Measurements from ENCODE around the gene QKI.

Gene QKI

DNA sequence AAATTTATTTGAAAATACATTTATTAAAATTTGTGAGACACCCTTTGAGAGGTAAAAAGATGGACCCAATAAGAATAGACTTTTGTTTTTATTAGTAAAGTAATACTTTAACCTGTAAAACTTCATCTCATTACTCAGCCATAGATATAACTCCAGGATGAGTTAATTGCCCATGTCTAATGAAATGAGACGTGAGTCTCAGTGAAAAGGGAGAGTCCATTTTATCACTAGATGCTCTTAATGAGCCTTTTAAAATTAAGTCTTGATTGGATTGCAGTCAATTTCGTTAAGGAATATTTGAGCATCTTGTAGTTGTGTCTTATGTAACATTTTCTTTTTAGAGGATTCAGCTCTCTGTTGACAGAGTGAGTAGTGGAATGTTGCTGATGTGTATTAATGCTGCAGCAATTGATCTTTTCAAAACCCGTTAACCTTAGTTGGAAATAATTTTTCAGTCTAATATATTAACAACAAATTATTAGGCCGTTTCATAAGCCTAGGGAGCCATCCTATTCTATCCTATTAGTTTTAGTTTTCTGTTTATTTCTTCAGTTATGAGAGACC, 77.3 kb downstream of the QKI start:
- DNase-seq, result no peak

DNA sequence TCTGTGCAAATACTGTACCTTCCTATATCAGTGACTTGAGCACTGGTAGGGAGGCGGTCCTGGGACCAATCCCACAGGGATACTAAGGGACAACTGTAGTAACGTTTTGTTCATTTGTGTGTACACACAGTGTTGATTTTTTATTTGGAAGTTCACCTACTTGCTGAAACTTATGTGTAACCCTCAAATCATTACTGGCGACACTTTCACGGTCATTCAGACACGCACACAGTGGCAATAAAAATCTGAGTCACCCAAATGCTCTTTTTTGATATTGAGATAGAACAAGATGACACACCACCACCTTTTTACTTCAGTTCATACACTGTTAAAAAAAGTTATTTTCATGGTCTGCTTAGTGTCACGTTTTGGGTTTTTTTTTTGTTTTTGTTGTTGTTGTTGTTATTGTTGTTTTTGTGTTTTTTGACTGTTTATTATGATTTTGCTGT, 79.8 kb downstream of the QKI start:
- DNase-seq, result no peak

DNA sequence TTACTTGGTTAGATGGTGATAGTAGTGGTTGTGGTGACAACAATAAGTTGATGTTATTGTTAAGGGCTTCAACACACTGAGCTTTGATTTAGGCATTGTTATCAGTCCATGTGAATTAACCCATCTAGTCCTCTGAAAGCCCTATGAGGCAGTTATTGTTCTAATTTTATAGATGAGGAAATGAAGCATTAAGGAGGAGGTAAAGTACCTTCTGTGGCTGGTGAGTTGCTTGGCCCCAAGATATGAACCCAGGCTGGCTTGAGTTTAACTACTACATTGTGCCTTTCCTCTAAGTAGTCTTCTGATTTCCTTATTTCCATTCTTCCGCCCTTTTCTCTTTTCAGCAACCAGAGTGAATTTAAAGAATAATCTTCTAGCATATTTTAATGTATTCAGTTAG, 81.7 kb downstream of the QKI start:
- no peak for DNase-seq

DNA sequence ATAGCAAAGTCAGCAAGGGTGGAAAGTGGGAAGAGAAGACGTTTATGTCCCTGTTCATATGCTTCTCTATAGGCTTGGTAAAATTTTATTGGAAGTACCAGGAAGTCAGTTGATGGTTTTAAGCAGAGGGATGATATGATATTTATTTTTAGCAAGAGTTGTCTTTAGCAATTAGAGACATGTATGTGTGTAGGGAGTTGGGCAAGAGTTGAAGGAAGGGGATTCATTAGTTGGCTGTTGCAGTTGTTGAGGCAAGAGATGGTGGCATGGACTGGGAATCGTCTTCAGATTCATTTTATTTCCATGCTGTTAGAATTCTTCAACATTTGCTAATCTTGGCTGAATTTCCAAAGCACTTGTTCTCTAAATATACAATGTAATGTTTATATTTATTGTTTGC, 85.6 kb downstream of the QKI start:
- DNase-seq, result no peak

DNA sequence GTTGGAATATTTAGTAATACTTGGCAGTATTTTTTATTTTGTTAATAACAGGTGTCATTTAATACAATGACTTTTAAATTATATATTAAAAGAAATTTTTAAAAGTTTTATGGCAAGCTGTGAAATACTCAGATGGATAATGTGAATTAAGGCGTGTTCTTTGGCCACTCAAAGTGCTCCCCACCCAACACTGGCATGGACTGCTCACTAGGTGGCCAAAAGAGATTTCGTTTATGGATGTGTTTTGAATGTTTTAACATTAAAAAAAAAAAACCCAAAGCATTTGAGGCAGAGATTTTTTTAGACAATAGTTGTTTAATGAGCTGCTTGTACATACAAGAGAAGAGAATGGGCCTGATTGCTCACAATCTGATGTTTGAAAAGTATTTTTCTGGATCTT, 86.5 kb downstream of the QKI start:
- no peak for DNase-seq

- no peak for DNase-seq
Observed at GRCh38 chr6:163501439-163501838, 86.9 kb downstream of the QKI start.

DNA sequence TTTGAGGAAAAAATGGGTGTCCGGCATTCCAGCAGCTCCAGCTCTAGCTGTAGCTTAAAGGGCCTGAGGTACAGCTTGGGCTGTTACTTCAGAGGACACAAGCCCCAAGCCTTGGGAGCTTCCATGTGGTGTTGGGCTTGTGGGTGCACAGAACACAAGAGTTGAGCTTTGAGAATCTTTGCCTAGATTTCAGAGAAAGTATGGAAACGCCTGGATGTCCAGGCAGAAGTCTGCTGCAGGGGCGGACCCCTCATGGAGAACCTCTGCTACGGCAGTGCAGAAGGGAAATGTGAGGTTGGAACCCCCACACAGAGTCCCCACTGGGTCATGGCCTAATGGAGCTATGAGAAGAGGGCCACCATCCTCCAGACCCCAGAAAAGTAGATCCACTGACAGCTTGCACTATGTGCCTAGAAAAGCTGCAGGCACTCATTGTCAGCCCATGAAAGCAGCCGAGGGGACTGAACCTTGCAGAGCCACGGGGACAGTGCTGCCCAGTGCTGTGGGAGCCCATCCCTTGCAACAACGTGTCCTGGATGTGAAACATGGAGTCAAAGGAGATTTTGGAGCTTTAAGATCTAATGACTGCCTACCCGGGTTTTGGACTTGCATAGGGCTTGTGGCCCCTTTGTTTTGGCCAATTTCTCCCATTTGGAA, 90.6 kb downstream of the QKI start:
- no peak for DNase-seq

GRCh38 chr6:163507965-163508364, 93.4 kb downstream of the QKI start:
- DNase-seq, result no peak

GRCh38 chr6:163513003-163513402, 98.5 kb downstream of the QKI start:
- DNase-seq, result no peak

GRCh38 chr6:163513570-163514166, 99.2 kb downstream of the QKI start:
- no peak for DNase-seq

DNA sequence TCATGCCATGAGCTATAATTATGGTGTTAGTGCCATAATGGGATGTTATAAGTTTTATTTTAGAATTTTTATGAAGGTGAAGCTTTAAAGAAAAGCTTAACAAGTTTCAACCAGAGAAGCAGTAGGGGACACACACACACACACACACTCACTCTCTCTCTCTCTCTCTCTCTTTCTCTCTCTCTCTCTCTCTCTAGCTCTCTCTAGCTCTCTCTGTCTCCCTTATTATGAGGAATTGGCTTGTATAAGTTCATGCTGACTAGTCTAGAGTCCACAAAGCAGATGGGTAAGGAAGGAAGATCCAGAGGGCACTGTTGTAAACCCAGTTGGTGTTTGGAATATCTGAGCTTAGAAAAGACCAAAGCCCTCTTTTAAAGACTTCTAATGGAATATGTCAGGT, 102.4 kb downstream of the QKI start:
- no peak for DNase-seq

DNA sequence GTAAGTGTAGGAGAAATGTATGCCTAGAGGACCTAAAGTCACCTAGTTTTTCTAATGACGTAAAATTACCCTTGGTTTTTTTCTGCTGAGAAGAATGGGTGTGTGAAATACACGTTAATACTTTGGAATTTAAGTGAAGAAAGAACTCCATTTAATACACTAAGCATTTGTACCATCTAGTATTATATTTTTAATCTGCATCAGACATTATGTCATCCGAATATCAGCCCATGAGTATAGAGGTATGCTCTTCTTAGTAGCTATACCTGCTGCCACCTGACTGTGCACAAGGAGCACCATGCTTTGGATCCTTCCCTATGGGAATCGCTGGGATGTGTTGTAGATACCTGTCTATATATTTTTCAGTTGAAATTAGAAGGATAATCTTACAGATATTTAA, 106.4 kb downstream of the QKI start:
- no peak for DNase-seq

GRCh38 chr6:163522033-163522432, 107.5 kb downstream of the QKI start:
- DNase-seq, result no peak

DNA sequence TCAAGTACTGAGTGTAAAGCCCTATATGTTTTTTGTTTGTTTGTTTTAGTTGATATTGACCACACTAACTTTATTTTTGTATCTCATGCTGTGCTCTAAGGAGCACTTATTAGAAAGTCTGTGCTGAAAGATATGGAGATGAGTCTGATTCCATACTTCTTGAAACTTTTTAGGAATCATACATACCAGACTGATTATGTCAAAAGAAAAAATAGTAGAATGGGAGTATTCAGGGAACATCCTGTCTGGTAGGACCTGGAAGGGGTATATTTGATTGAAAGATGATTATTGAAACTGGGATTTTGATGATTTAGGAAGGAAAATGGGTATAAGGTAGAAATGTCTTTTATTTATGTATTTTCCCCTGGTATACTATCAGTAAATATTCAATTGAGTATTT, 111.4 kb downstream of the QKI start:
- DNase-seq, result no peak

DNA sequence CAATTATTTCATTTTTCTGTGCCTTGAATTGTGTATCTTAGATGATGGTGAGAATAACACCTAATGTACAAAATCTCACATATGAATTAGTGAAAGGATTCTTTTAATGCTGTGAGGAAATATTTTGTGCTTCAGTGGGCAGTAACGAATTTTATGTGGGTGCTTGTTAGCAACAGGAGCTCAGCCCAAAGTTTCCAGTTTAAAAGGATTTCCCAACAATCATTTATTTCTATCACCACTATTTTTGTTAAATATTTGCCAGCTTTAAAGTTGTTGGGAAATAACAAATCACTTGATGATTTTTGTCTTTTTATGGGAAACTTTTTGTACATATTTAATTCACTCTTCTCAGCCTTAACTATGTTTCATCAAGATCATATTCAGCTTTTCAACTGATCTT, 111.8 kb downstream of the QKI start:
- no peak for DNase-seq

DNA sequence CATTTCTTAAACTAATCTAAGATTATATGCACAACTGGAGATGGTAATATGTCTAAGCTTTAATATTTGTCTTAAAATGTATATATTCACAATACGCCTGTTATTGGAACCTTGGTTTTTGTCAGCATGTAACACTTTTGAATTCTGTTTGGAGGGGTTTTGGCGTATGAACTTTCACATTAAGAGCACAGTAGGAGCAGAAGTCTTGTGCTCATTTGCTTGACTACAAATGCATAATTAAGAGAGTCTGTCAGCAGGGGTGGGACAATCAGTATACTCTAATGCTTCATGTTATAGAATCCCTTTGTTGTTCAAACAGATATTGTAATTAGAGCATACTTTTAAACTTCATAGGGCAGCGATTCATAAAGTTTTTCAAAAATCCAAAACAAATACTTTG, 112.8 kb downstream of the QKI start:
- no peak for DNase-seq

GRCh38 chr6:163529605-163530004, 115.1 kb downstream of the QKI start:
- no peak for DNase-seq

DNA sequence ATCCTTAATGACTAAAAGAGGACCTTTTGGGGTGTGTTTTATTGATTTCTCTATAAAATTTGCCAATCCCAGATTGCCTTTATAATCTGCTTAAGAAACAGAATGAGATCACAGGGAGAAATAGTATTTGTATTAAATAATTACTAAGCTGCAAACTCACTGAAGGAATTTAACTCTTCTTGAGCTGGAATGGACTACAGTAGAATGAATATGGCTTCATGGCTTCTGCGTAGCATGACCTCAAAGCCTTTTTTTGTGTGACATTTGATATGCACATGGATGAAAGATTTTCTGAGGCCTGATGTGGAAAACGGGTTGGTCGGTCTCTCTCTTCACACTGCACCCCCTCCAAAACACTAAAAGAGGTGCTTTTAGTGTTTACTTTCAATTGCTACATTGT, 115.9 kb downstream of the QKI start:
- DNase-seq, result no peak

DNA sequence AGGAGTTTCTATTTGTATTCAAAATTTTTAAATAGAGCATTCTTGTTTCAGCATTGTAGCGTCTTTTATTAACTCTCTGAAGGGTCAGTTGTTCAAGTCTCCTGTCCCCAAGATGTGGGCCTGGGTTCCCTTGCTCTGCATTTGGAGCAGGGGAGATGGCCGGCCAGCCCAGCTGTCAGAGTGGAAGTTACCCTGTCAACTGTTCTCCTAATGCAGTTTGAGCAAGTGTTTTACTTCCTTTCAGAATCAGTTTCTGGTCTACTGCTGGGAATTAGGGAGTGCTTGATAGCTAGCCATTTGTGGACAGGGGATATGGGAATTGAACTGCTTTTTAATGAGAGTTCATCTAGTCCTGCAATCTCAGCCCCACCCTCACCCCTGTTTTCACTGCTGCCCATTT, 116.6 kb downstream of the QKI start:
- no peak for DNase-seq

DNA sequence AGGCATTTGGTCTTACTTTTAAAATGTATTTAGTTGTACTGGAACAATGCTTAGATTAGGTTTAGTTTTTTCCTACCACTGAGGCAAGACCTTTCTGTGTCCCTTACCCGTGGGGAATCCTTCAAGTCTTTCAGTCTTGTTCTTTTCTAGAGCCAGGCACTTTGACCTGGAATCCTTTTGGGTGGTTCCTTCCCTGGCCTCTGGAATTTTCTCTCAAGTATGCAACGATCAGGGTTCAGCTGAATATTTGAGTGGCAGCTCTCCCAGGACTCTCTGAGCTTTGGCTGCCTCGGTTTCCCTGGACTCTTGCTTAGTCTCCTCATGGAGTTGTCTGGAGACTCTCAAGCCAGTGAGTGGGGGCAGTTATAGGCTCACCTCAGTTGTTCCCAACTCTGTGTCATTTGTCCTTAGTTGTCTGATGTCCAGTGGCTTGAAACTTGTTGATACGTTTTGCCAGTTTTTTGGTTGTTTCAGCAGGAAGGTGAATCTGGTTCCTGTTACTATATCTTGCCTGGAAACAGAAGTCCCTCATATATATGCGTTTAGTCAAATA, 118.1 kb downstream of the QKI start:
- no peak for DNase-seq

- peak; percentile 16 for DNase-seq
Observed at GRCh38 chr6:163533443-163533842, 118.9 kb downstream of the QKI start.

DNA sequence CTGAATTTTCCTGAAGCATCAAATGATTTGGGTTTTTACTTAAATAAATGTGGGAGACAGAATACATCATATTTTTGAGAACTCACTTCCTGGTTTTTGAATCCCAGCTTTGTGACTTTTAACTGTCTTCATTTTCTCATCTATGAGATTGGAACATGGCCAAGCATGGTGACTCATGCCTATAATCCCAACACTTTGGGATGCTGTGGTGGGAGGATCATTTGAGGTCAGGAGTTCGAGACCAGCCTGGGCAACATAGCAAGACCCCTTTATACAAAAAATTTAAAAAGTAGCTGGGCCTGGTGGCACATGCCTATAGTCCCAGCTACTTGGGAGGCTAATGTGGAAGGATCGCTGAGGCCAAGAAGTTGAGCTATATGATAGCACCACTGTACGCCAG, 122.3 kb downstream of the QKI start:
- DNase-seq, result peak; percentile 5

DNA sequence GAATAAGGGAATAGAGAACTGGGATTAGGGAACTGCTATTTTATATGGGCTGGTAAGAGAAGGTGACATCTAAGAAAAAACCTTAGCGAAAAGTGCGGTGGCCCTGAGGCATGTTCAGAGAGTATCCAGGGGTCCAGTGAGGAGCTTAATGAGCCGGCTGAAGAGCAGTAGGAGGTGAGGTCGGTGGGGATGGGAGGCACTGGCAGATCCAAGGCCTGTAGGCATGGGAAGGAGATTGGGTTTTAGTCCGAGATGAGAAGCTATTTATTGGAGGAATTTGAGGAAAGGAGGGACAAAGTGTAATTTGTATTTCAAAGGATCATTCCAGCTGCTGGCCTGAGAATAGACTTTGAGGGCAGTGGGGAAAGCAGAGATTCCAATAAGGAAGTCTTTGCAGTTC, 123.8 kb downstream of the QKI start:
- no peak for DNase-seq

DNA sequence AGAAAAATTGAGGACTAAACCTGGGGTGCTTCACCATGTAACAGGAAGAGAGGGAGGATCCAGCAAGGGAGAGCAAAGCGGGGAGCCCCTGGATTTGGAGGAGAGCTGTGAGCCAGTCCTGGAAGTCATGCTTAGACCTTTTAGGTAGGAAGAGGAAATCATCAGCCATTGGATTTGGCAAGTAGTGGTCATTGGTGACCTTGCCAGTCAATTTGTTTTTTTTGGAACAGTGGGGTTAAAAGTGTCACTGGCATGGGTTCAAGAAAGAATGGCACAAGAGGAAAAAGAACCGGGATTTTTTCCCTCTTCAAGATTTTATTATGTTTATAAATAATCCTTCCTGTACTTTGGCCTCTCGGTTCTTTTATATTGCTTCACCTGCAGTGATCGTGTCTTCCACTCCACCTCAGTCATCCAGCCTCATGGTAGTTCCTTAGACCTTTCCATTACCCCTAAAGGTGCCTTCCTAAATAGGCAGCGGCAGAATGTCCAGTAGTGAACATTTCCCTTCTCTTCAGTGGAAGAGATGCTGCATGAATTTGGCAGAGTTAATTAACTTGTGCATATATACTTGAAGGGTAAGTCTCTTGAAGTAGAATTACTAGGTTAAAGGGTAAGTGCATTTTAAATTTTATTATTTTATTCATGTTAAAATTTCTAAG, 124.7 kb downstream of the QKI start:
- peak; percentile 3 for DNase-seq
